Endothelial cell of umbilical vein (primary cell): ENCODE measurements around the gene ZNF213.

Source experiments
- EZH2 ChIP-seq: IDR thresholded peaks from 2 replicates; pipeline ENCODE4 v1.6.1; 2012; ENCODE audit warnings: borderline replicate concordance, low read depth, mild to moderate bottlenecking, moderate library complexity, low read length, inconsistent platforms; ENCODE audit not compliant: severe bottlenecking
- JUN ChIP-seq: IDR thresholded peaks from 2 replicates; pipeline ENCODE4 v1.6.1; 2011; ENCODE audit warnings: borderline replicate concordance, low read depth; ENCODE audit not compliant: insufficient read length, insufficient read depth
- MYC ChIP-seq: IDR thresholded peaks from one replicate; pipeline ENCODE4 v1.6.1; 2011; ENCODE audit warnings: mild to moderate bottlenecking, low read depth, low read length
- POLR2A ChIP-seq: IDR thresholded peaks from 2 replicates; pipeline ENCODE4 v1.6.1; 2012; ENCODE audit warnings: low read depth, mild to moderate bottlenecking, control low read depth, low read length
- POLR2AphosphoS5 ChIP-seq: IDR thresholded peaks from 2 replicates; pipeline ENCODE4 v1.6.1; 2012; ENCODE audit warnings: low read depth, mild to moderate bottlenecking, control low read depth, low read length, moderate library complexity; ENCODE audit not compliant: insufficient read depth
- TF ChIP-seq, protein P1 (sequence below): IDR thresholded peaks from 2 replicates; pipeline ENCODE4 v1.6.1; 2011; ENCODE audit not compliant: insufficient read depth, insufficient read length
- TF ChIP-seq, protein P2 (sequence below), 2 donors: IDR thresholded peaks; 1 replicate in 1 of 2; 2 replicates in 1 of 2; pipeline ENCODE4 v1.5.1; 2011; ENCODE audit warnings: low read length in 2 of 2, mild to moderate bottlenecking in 2 of 2, moderate library complexity in 2 of 2, control low read depth in 1 of 2, inconsistent platforms in 1 of 2, low read depth in 1 of 2; ENCODE audit not compliant: insufficient read depth in 1 of 2; ENCODE audit errors: extremely low read depth in 1 of 2

DNA sequence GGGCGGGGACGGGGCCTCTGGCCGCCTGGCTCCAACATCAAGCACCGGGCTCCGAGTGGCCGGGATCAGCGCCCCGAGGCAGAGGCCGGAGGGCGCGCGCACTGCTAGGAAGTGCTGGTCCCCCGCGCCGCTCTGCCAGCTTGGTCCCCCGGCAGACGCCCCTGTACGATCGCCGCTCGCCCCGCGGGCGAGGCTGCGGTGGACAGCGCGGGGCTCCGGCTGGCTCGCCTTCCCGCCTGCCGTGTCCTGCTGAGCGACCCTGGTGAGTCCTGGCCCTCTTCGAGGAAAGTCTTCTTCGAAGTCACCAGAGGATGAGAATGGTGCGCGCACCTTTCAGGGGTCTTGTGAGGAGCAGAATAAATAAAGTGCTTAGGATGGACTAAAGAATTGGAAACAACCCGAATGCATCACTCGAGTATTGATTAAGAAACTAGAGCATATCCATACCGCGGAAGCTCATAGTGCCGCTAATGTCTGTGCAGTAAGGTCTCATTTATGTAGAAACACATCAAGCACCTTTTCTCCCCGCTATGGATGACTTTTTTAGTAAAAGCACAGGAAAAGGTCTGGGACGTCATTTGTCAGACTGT, 392 bp downstream of the ZNF213 start:
- TF ChIP-seq POLR2A: peak; percentile 61
- TF ChIP-seq, protein P1, sequence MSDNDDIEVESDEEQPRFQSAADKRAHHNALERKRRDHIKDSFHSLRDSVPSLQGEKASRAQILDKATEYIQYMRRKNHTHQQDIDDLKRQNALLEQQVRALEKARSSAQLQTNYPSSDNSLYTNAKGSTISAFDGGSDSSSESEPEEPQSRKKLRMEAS: no peak
- TF ChIP-seq, protein P2, sequence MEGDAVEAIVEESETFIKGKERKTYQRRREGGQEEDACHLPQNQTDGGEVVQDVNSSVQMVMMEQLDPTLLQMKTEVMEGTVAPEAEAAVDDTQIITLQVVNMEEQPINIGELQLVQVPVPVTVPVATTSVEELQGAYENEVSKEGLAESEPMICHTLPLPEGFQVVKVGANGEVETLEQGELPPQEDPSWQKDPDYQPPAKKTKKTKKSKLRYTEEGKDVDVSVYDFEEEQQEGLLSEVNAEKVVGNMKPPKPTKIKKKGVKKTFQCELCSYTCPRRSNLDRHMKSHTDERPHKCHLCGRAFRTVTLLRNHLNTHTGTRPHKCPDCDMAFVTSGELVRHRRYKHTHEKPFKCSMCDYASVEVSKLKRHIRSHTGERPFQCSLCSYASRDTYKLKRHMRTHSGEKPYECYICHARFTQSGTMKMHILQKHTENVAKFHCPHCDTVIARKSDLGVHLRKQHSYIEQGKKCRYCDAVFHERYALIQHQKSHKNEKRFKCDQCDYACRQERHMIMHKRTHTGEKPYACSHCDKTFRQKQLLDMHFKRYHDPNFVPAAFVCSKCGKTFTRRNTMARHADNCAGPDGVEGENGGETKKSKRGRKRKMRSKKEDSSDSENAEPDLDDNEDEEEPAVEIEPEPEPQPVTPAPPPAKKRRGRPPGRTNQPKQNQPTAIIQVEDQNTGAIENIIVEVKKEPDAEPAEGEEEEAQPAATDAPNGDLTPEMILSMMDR (IDR thresholded peaks at IDR 0.05; ENCODE audit: extremely low read depth in 1 of 2, insufficient read depth in 1 of 2, low read depth in 1 of 2, low read length in 2 of 2): no peak
- TF ChIP-seq MYC: no peak
- TF ChIP-seq POLR2AphosphoS5: peak; percentile 45
- TF ChIP-seq JUN: no peak
- no peak for TF ChIP-seq EZH2
